IMR-90 (cell line): Measurements from ENCODE around the gene NXNL2.

Experiments
- CHD1 ChIP-seq: IDR thresholded peaks from 2 replicates; pipeline ENCODE4 v1.6.1; 2012; ENCODE audit warnings: low read depth, low read length, improper control_type of control experiment
- CTCF ChIP-seq: conservative IDR thresholded peaks from 2 replicates; pipeline ENCODE4 v1.5.1; 2012; ENCODE audit warnings: mild to moderate bottlenecking, low read depth, low read length, improper control_type of control experiment
- FOS ChIP-seq: fragments of 150-350 bp; IDR thresholded peaks from 2 replicates; pipeline ENCODE4 v1.6.1; 2016; ENCODE audit warnings: low read depth, low read length
- MAFK ChIP-seq: IDR thresholded peaks from 2 replicates; pipeline ENCODE4 v1.6.1; 2012; ENCODE audit warnings: low read depth, low read length, improper control_type of control experiment
- MXI1 ChIP-seq: IDR thresholded peaks from 2 replicates; pipeline ENCODE4 v1.6.1; 2012; ENCODE audit warnings: low read depth, mild to moderate bottlenecking, low read length, moderate library complexity, borderline replicate concordance
- POLR2A ChIP-seq: IDR thresholded peaks from 2 replicates; pipeline ENCODE4 v1.6.1; 2012; ENCODE audit warnings: mild to moderate bottlenecking, low read depth, low read length
- RFX5 ChIP-seq: IDR thresholded peaks from 2 replicates; pipeline ENCODE4 v1.8.0; 2012; ENCODE audit warnings: low read depth, mild to moderate bottlenecking, low read length, moderate library complexity

GRCh38 chr9:88503081-88503844 lies 31.7 kb upstream of the NXNL2 start:
- no peak for TF ChIP-seq POLR2A
- TF ChIP-seq FOS = no peak
- no peak for TF ChIP-seq CTCF
- TF ChIP-seq RFX5 = no peak
- TF ChIP-seq MXI1 = no peak
- no peak for TF ChIP-seq MAFK
- TF ChIP-seq CHD1 = no peak
